Peyer's patch (tissue), 4 donors: ENCODE data around the gene AP3S1.
"Not testable (repeated sequence)": the region's sequence is repeated elsewhere in the genome, so short reads cannot be mapped to it uniquely, and the experiment has no call there.

Source experiments
- CTCF ChIP-seq, 6 experiments: fragments of 450-650 bp in 4 of 6; fragments of 200-600 bp in 2 of 6; sonication (generic) in 1 of 6; IDR thresholded peaks; one replicate each; pipeline ENCODE4 v1.5.1; 2017 to 2019; ENCODE audit warnings: antibody characterized with exemption in 6 of 6, mild to moderate bottlenecking in 3 of 6, moderate library complexity in 1 of 6
- POLR2A ChIP-seq, 2 donors: fragments of 450-650 bp; IDR thresholded peaks; one replicate each; pipeline ENCODE4 v1.5.1; 2017; ENCODE audit warnings: antibody characterized with exemption in 2 of 2, mild to moderate bottlenecking in 2 of 2, moderate library complexity in 2 of 2

GRCh38 chr5:115913623-115914400 is 72.1 kb downstream of the AP3S1 start:
- not testable (repeated sequence) for TF ChIP-seq CTCF, POLR2A (IDR thresholded peaks at IDR 0.05)
